Right ventricle myocardium inferior (tissue), 1 donor: ENCODE measurements around the gene METTL2A. TPM values are rescaled to one million over a fixed set of nuclear protein-coding genes. Genes with fewer than 3 reads are reported as not detected.

Experiments
- total RNA-seq: library from RNA; stranded (reverse); fragmentation: NEBNext Ultra II Directional; extraction: Animal tissue kit (Norgen Biotek cat#: 25700); gene quantifications from one replicate; pipeline ENCODE4 v1.2.1, GENCODE V29; 2021
- donor health status: DM: no; HTN: yes; CAD: no; lungs with severe emphysema.

Gene METTL2A
- total RNA-seq, 1 donor from 2014 or later = 15.0 TPM

Other genes with a start within 250 kb of the METTL2A start
- not detected for gene EFCAB3, start 43.3 kb upstream of the METTL2A start, total RNA-seq
- 29.1 TPM for gene TLK2, start 54.9 kb downstream of the METTL2A start, total RNA-seq
- 33.8 TPM for gene MRC2, start 203.8 kb downstream of the METTL2A start, total RNA-seq